ENCODE data around the gene RSL1D1. TPM values are rescaled to one million over a fixed set of nuclear protein-coding genes. Genes with fewer than 3 reads are reported as not detected.
"Not testable (repeated sequence)": the region's sequence is repeated elsewhere in the genome, so short reads cannot be mapped to it uniquely, and the experiment has no call there.

RSL1D1 gene
- total RNA-seq, 2 donors from 2014 or later, result 75.3 to 123 TPM

- TF ChIP-seq, protein P1, sequence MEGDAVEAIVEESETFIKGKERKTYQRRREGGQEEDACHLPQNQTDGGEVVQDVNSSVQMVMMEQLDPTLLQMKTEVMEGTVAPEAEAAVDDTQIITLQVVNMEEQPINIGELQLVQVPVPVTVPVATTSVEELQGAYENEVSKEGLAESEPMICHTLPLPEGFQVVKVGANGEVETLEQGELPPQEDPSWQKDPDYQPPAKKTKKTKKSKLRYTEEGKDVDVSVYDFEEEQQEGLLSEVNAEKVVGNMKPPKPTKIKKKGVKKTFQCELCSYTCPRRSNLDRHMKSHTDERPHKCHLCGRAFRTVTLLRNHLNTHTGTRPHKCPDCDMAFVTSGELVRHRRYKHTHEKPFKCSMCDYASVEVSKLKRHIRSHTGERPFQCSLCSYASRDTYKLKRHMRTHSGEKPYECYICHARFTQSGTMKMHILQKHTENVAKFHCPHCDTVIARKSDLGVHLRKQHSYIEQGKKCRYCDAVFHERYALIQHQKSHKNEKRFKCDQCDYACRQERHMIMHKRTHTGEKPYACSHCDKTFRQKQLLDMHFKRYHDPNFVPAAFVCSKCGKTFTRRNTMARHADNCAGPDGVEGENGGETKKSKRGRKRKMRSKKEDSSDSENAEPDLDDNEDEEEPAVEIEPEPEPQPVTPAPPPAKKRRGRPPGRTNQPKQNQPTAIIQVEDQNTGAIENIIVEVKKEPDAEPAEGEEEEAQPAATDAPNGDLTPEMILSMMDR (IDR thresholded peaks at IDR 0.05), result no peak
- Histone ChIP-seq H3K4me1 (peaks cover 0 to 55% of the 10 kb centered on the region in 2 donors), H3K27me3 (no peaks in the 10 kb centered on the region), H3K27ac (peak overlapping the region in 1 of 2 donors; percentile 41), H3K4me3 (no peak overlapping the region), H3K36me3 (no peaks in the 10 kb centered on the region), H3K9me3 (no peaks in the 10 kb centered on the region)
- no peak for DNase-seq (ENCODE audit: low spot score)
Measured at GRCh38 chr16:11792410-11793241, 58.7 kb downstream of the RSL1D1 start.

DNA sequence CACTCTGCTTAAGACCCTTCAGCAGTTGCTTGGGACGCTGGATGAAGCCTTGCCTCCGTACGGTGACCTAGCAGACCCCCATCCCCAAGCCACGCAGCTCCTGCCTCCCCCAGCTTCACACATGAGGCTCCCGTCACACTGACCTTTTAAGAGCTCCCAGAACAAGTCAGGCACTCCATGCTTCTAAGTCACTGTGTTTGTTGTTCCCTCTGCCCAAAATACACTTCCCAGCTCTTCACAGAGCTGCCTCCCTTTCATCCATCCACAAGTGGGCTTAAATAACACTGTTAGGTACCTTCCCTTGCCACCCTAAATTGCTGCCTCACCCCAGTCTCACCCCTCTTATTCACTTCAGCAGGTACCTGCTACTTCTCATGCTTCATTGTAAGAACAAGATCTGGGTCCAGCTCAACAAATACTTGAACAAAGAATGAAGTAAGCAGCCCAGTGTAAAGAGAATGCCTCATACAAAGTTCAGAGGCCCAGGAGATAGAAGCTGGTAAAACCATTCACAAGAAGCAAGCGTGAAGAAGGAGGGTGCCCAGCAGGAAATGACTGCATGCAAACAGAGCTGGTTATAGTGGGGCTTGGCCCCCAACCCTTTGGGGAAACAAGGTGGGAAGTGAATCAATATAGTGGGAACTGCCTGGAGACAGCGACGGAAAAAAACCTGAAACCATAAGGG, 60.1 kb downstream of the RSL1D1 start:
- H3K4me1 ChIP-seq, result peaks cover 0 to 55% of the 10 kb centered on the region in 2 donors
- H3K9me3 ChIP-seq, result no peaks in the 10 kb centered on the region
- H3K27me3 ChIP-seq, result no peaks in the 10 kb centered on the region
- H3K36me3 ChIP-seq, result no peaks in the 10 kb centered on the region
- no peak overlapping the region for H3K4me3 ChIP-seq
- H3K27ac ChIP-seq, result peak overlapping the region in 1 of 2 donors; percentile 10
- DNase-seq (ENCODE audit: low spot score), result no peak
- TF ChIP-seq, protein P1 (IDR thresholded peaks at IDR 0.05), result no peak

DNA sequence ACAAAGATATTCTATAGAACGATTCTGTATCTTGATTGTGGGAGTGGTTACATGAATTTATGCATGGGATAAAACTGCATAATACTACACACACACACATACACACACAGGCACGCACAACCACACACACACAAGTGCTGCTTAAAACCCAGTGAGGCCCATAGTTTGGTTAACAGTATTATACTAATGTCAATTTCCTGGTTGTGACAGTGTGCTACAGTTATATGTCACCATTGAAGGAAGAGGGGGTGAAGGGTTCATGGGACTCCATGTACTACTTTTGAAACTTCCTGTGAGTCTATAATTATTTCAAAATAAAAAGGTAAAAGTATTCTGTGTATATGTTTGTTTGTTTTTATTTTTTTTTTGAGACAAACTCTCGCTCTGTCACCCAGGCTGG, 62.4 kb downstream of the RSL1D1 start:
- Histone ChIP-seq H3K4me3 (no peak overlapping the region), H3K9me3 (no peaks in the 10 kb centered on the region), H3K27me3 (no peaks in the 10 kb centered on the region), H3K4me1 (peaks cover 0 to 45% of the 10 kb centered on the region in 2 donors), H3K27ac (no peak overlapping the region), H3K36me3 (no peaks in the 10 kb centered on the region)
- TF ChIP-seq, protein P1 (IDR thresholded peaks at IDR 0.05), result no peak
- no peak for DNase-seq (ENCODE audit: low spot score)

GRCh38 chr16:11784980-11785599, 66.3 kb downstream of the RSL1D1 start:
- not testable (repeated sequence) for H3K9me3 ChIP-seq; H3K27me3 ChIP-seq; H3K36me3 ChIP-seq; DNase-seq (ENCODE audit: low spot score); H3K27ac ChIP-seq; H3K4me3 ChIP-seq
- peaks cover 5 to 42% of the 10 kb centered on the region in 2 donors for H3K4me1 ChIP-seq

GRCh38 chr16:11784381-11784780, 67.0 kb downstream of the RSL1D1 start:
- not testable (repeated sequence) for H3K36me3 ChIP-seq; H3K4me3 ChIP-seq; H3K9me3 ChIP-seq; H3K27me3 ChIP-seq; DNase-seq (ENCODE audit: low spot score)
- H3K4me1 ChIP-seq, result peaks cover 5 to 42% of the 10 kb centered on the region in 2 donors
- peak overlapping the region; percentile 83 to 85 for H3K27ac ChIP-seq

DNA sequence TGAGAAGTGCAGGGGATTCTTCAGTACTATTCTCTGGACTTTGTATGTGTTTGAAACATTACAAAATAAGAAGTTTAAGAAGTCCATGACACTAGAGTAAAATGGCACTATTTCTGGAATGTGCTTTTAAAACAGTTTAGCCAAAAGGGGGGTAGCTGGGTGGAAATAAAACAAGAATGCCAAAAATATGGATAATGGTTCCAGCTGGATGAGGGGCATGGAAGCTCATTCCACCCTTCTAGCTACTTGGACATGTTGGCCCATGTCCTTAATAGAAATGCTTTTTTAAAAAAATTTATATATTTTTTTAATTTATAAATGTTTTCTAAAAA, 67.3 kb downstream of the RSL1D1 start:
- peak overlapping the region; percentile 83 to 85 for H3K27ac ChIP-seq
- no peak for DNase-seq (ENCODE audit: low spot score)
- TF ChIP-seq, protein P1 (IDR thresholded peaks at IDR 0.05), result no peak
- H3K36me3 ChIP-seq, result peaks cover 7% of the 10 kb centered on the region
- H3K4me3 ChIP-seq, result no peak overlapping the region
- no peaks in the 10 kb centered on the region for H3K27me3 ChIP-seq
- H3K4me1 ChIP-seq, result peaks cover 5 to 42% of the 10 kb centered on the region in 2 donors
- H3K9me3 ChIP-seq, result no peaks in the 10 kb centered on the region

Other genes with a start within 250 kb of the RSL1D1 start
- 10 to 100 TPM; 18.9 to 20.0 TPM for gene SNN, start 183.1 kb downstream of the RSL1D1 start, total RNA-seq
- gene TXNDC11, start 108.7 kb downstream of the RSL1D1 start, total RNA-seq, result 10 to 100 TPM; 29.5 to 38.1 TPM
- 10 to 100 TPM; 29.0 to 32.1 TPM for gene ZC3H7A, start 54.3 kb downstream of the RSL1D1 start, total RNA-seq
- gene GSPT1, start 64.4 kb upstream of the RSL1D1 start, total RNA-seq, result 10 to 100 TPM; 59.5 to 62.7 TPM
- 1 to 10 TPM in 1 of 2 donors, not detected in 1; 3.0 TPM for gene NPIPB2, start 90.5 kb upstream of the RSL1D1 start, total RNA-seq
- gene TNFRSF17, start 113.7 kb upstream of the RSL1D1 start, total RNA-seq, result not detected
- gene SNX29, start 125.2 kb upstream of the RSL1D1 start, total RNA-seq, result 10 to 100 TPM in 1 of 2 donors, 1 to 10 TPM in 1; 7.6 to 11.6 TPM